DND-41 (cell line): Measurements from ENCODE around the gene NME7.

Experiments used
- CTCF ChIP-seq: IDR thresholded peaks from 2 replicates; pipeline ENCODE4 v1.5.1; 2012; ENCODE audit warnings: borderline replicate concordance, low read length, moderate library complexity, mild to moderate bottlenecking; ENCODE audit not compliant: poor library complexity, severe bottlenecking; ENCODE audit errors: extremely low read depth
- EZH2 ChIP-seq: IDR thresholded peaks from 3 replicates; pipeline ENCODE4 v1.6.1; 2012; ENCODE audit warnings: borderline replicate concordance, low read depth, mild to moderate bottlenecking, moderate library complexity, low read length, inconsistent platforms; ENCODE audit not compliant: severe bottlenecking

- TF ChIP-seq EZH2 (no peak), CTCF (no peak)
Observed at GRCh38 chr1:169395955-169396354, 28.4 kb upstream of the NME7 start.
